Renal pelvis (tissue), 3 donors: ENCODE data around the gene NREP. TPM values are rescaled to one million over a fixed set of nuclear protein-coding genes. Genes with fewer than 3 reads are reported as not detected.

Source experiments
- polyA plus RNA-seq, 3 donors: library from polyadenylated mRNA; unstranded; fragments of 120-200 nt; gene quantifications; one replicate each; pipeline ENCODE4 v1.2.1, GENCODE V29; 2013; ENCODE audit not compliant: insufficient read length in 3 of 3

The NREP gene
- polyA plus RNA-seq, 3 donors, result 704 to 795 (median 747) TPM

Other genes with a start within 250 kb of the NREP start
- 10 to 100 TPM; 17.7 to 30.3 (median 27.7) TPM for gene STARD4, start 244.7 kb downstream of the NREP start, polyA plus RNA-seq